Gastroesophageal sphincter (tissue), 4 donors: Measurements from ENCODE around the gene AGFG1. TPM values are rescaled to one million over a fixed set of nuclear protein-coding genes. Genes with fewer than 3 reads are reported as not detected.

Experiments
- ATAC-seq: fragments of 150-250 bp; one replicate; pipeline ENCODE4 v1.9.1; 2016; ENCODE audit warnings: mild to moderate bottlenecking, moderate library complexity
- H3K27ac ChIP-seq, 4 donors: fragments of 200-600 bp; sonication (generic) in 3 of 4; 1 replicate in 3 of 4; 2 replicates in 1 of 4; pipeline ENCODE4 v1.5.1; 2016 to 2019
- H3K27me3 ChIP-seq: fragments of 200-600 bp; sonication (generic); one replicate; pipeline ENCODE4 v1.5.1; 2019
- H3K36me3 ChIP-seq, 2 donors: fragments of 200-600 bp; sonication (generic); one replicate each; pipeline ENCODE4 v1.5.1; 2019; ENCODE audit warnings: control low read depth in 1 of 2
- H3K4me1 ChIP-seq, 3 donors: fragments of 200-600 bp; sonication (generic); 1 replicate in 2 of 3; 2 replicates in 1 of 3; pipeline ENCODE4 v1.5.1; 2016 to 2019; ENCODE audit warnings: control low read depth in 2 of 3
- H3K4me3 ChIP-seq, 2 donors: fragments of 200-600 bp; sonication (generic); one replicate each; pipeline ENCODE4 v1.5.1; 2019; ENCODE audit warnings: mild to moderate bottlenecking in 1 of 2, moderate library complexity in 1 of 2
- H3K9me3 ChIP-seq, 3 donors: fragments of 200-600 bp; sonication (generic); one replicate each; pipeline ENCODE4 v1.5.1; 2017 to 2019; ENCODE audit warnings: control low read depth in 2 of 3
- EP300 ChIP-seq: sonication (generic); formaldehyde crosslinking; IDR thresholded peaks from one replicate; pipeline ENCODE4 v1.6.1; 2017; ENCODE audit warnings: antibody characterized with exemption, mild to moderate bottlenecking
- POLR2A ChIP-seq, 2 donors: fragments of 450-650 bp; IDR thresholded peaks; one replicate each; pipeline ENCODE4 v1.6.1; 2017; ENCODE audit warnings: antibody characterized with exemption in 2 of 2, mild to moderate bottlenecking in 2 of 2, moderate library complexity in 1 of 2
- POLR2AphosphoS5 ChIP-seq: sonication (generic); formaldehyde crosslinking; IDR thresholded peaks from one replicate; pipeline ENCODE4 v1.6.1; 2017; ENCODE audit warnings: antibody characterized with exemption
- WGBS, 2 donors: methylation state at CpG; one replicate each; pipeline ENCODE4 v1.1.5; 2018; ENCODE audit warnings: low coverage in 1 of 2; 5-methylcytosine and 5-hydroxymethylcytosine counted together
- total RNA-seq, 4 donors: library from RNA; depleted of rRNA; stranded (reverse); fragments of >200 nt; gene quantifications; one replicate each; pipeline ENCODE4 v1.1.0, GENCODE V29; 2016
- TF ChIP-seq, protein P1 (sequence below), 4 experiments: fragments of 200-600 bp in 2 of 4; fragments of 450-650 bp in 2 of 4; sonication (generic) in 1 of 4; IDR thresholded peaks; one replicate each; pipeline ENCODE4 v1.5.1; 2017 to 2019; ENCODE audit warnings: antibody characterized with exemption in 4 of 4, mild to moderate bottlenecking in 2 of 4, moderate library complexity in 2 of 4

Gene AGFG1
- total RNA-seq, 4 donors from 2014 or later, result 26.0 to 73.1 (median 53.0) TPM

DNA sequence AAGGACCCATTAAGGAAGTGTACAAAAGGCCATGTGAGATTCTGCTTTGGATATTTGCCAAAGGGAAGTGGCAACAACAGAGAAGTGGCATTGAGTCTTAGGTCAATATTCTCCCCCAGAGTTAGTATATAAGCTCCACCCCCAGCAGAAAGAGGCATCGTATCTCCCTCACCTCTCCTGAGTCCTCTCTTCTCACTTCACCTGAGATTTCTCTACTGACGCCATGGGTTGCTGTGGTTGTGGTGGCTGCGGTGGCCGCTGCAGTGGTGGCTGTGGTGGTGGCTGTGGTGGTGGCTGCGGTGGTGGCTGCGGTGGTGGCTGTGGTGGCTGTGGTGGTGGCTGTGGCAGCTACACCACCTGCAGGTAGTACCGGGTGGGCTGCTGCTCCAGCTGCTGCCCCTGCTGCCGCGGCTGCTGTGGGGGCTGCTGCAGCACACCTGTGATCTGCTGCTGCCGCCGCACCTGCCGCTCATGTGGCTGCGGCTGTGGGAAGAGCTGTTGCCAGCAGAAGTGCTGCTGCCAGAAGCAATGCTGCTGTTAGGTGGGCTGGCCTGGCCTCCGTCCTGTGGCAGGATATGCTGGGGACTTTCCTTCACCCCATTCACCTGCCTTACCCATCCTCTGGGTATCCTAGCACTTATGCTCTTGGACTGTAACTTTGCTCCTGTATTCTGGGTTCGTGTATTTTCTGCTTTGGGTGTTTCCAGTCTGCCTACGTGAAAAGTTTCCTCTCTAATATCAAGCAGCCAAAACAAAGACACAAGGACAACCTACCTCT lies 136.8 kb downstream of the AGFG1 start:
- Histone ChIP-seq H3K36me3 (no peaks in the 10 kb centered on the region), H3K4me1 (no peaks in the 10 kb centered on the region), H3K9me3 (no peaks in the 10 kb centered on the region), H3K27me3 (peaks cover 3% of the 10 kb centered on the region), H3K27ac (no peak overlapping the region), H3K4me3 (no peak overlapping the region)
- peak; percentile 19 for ATAC-seq
- TF ChIP-seq, protein P1, sequence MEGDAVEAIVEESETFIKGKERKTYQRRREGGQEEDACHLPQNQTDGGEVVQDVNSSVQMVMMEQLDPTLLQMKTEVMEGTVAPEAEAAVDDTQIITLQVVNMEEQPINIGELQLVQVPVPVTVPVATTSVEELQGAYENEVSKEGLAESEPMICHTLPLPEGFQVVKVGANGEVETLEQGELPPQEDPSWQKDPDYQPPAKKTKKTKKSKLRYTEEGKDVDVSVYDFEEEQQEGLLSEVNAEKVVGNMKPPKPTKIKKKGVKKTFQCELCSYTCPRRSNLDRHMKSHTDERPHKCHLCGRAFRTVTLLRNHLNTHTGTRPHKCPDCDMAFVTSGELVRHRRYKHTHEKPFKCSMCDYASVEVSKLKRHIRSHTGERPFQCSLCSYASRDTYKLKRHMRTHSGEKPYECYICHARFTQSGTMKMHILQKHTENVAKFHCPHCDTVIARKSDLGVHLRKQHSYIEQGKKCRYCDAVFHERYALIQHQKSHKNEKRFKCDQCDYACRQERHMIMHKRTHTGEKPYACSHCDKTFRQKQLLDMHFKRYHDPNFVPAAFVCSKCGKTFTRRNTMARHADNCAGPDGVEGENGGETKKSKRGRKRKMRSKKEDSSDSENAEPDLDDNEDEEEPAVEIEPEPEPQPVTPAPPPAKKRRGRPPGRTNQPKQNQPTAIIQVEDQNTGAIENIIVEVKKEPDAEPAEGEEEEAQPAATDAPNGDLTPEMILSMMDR (IDR thresholded peaks at IDR 0.05), result no peak
- TF ChIP-seq POLR2A (IDR thresholded peaks at IDR 0.05), result no peak
- no peak for TF ChIP-seq POLR2AphosphoS5
- no peak for TF ChIP-seq EP300
- 67 to 70% methylated on average over 3 to 5 of the region's 16 CpGs for WGBS, 2 donors

GRCh38 chr2:227610123-227610522 lies 138.2 kb downstream of the AGFG1 start:
- 86 to 90% methylated on average over 2 of the region's 2 CpGs for WGBS, 2 donors
- Histone ChIP-seq H3K4me1 (no peaks in the 10 kb centered on the region), H3K4me3 (no peak overlapping the region), H3K9me3 (no peaks in the 10 kb centered on the region), H3K27ac (no peak overlapping the region), H3K27me3 (peaks cover 3% of the 10 kb centered on the region), H3K36me3 (no peaks in the 10 kb centered on the region)
- TF ChIP-seq EP300 (no peak), POLR2AphosphoS5 (no peak), POLR2A (IDR thresholded peaks at IDR 0.05) (no peak)
- TF ChIP-seq, protein P1 (IDR thresholded peaks at IDR 0.05), result no peak
- ATAC-seq, result no peak

Other genes starting within 250 kb of the AGFG1 start
- 100 to 1,000 TPM; 106 to 140 (median 118) TPM for gene MFF, start 146.9 kb upstream of the AGFG1 start, total RNA-seq
- not detected for gene TM4SF20, start 92.8 kb upstream of the AGFG1 start, total RNA-seq
- gene SCYGR1, start 84.2 kb upstream of the AGFG1 start, total RNA-seq, result not detected
- gene SCYGR2, start 126.7 kb downstream of the AGFG1 start, total RNA-seq, result not detected
- not detected for gene SCYGR3, start 142.7 kb downstream of the AGFG1 start, total RNA-seq
- gene SCYGR4, start 145.3 kb downstream of the AGFG1 start, total RNA-seq, result under 1 TPM in 1 of 4 donors, not detected in 3; 0.62 TPM
- not detected for gene SCYGR5, start 194.6 kb downstream of the AGFG1 start, total RNA-seq
- 1 to 10 TPM in 2 of 4 donors, under 1 TPM in 1, not detected in 1; 0.69 to 3.5 (median 1.8) TPM for gene SLC19A3, start 245.9 kb downstream of the AGFG1 start, total RNA-seq